Measurements from ENCODE around the gene IPO11.

The IPO11 gene

DNA sequence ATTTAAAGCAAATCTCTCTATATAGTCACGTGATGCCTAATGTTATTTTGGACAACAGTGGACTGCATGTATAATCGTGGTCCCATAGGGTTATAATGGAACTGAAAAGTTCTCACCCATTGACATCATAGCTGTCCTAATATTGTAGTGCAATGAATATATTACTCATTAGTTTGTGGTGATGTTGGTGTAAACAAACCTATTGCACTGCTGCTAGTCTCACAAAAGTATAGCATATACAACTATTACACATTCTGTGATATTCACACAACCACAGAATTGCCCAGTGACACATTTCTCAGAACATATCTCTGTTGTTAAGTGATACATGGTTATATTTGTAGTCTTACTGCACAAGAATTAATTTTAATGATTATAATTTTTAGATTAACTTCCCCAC lies 37.7 kb downstream of the IPO11 start:
- H3K4me1 ChIP-seq (ENCODE audit: control insufficient read depth in 1 of 2, insufficient read depth in 2 of 2, low read length in 2 of 2): no peaks in the 10 kb centered on the region
- peaks cover 16 to 23% of the 10 kb centered on the region in 2 donors for H3K36me3 ChIP-seq (ENCODE audit: control insufficient read depth in 1 of 2, insufficient read depth in 2 of 2, low read length in 2 of 2)
- H3K27me3 ChIP-seq (ENCODE audit: low read depth, low read length): no peaks in the 10 kb centered on the region
- H3K27ac ChIP-seq (ENCODE audit: low read length): no peak overlapping the region
- no peaks in the 10 kb centered on the region for H3K9me3 ChIP-seq (ENCODE audit: control insufficient read depth in 1 of 2, low read length in 2 of 2)
- no peak overlapping the region for H3K4me3 ChIP-seq (ENCODE audit: low read depth in 1 of 2, low read length in 2 of 2)

DNA sequence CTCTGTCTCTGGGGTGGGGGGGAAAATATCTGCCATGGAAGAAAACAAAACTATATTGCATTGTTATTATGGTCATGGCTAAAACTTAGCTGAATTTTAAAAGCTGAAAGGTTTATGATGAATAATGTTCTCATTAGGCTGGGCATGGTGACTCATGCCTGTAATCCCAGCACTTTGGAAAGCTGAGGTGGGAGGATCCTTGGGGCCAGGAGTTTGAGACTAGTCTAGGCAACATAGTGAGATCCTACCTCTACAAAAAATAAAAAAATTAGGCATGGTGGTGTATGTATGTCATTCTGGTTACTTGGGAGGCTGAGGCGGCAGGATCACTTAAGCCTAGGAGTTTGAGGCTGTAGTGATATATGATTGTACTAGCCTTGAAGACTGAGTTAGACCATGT lies 44.5 kb downstream of the IPO11 start:
- H3K27me3 ChIP-seq (ENCODE audit: low read depth, low read length): no peaks in the 10 kb centered on the region
- no peak overlapping the region for H3K4me3 ChIP-seq (ENCODE audit: low read depth in 1 of 2, low read length in 2 of 2)
- H3K27ac ChIP-seq (ENCODE audit: low read length): no peak overlapping the region
- H3K4me1 ChIP-seq (ENCODE audit: control insufficient read depth in 1 of 2, insufficient read depth in 2 of 2, low read length in 2 of 2): no peaks in the 10 kb centered on the region
- peaks cover 7 to 14% of the 10 kb centered on the region in 2 donors for H3K36me3 ChIP-seq (ENCODE audit: control insufficient read depth in 1 of 2, insufficient read depth in 2 of 2, low read length in 2 of 2)
- no peaks in the 10 kb centered on the region for H3K9me3 ChIP-seq (ENCODE audit: control insufficient read depth in 1 of 2, low read length in 2 of 2)

DNA sequence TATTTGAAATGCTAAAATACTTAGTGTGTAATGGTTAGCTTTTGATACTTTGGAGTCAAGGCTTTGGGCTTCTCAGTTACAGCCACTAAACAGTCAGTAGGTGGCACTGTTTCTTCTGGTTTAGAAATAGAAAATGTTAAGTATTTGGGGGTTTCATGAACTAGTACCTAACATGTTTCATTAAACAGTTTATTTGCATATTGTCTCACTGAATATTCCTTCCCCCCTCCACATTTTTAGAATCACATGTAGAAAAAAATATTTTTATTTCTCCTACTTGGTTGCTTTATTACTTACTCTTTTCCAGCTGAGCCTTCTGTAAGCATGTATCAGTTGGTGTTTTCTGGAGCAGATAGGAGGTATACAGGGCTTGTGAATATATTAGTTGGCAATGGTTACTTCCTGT lies 48.0 kb downstream of the IPO11 start:
- Histone ChIP-seq H3K27ac (ENCODE audit: low read length) (no peak overlapping the region), H3K36me3 (ENCODE audit: control insufficient read depth in 1 of 2, insufficient read depth in 2 of 2, low read length in 2 of 2) (peaks cover 0 to 6% of the 10 kb centered on the region in 2 donors), H3K4me1 (ENCODE audit: control insufficient read depth in 1 of 2, insufficient read depth in 2 of 2, low read length in 2 of 2) (no peaks in the 10 kb centered on the region), H3K9me3 (ENCODE audit: control insufficient read depth in 1 of 2, low read length in 2 of 2) (no peaks in the 10 kb centered on the region), H3K27me3 (ENCODE audit: low read depth, low read length) (no peaks in the 10 kb centered on the region), H3K4me3 (ENCODE audit: low read depth in 1 of 2, low read length in 2 of 2) (no peak overlapping the region)

DNA sequence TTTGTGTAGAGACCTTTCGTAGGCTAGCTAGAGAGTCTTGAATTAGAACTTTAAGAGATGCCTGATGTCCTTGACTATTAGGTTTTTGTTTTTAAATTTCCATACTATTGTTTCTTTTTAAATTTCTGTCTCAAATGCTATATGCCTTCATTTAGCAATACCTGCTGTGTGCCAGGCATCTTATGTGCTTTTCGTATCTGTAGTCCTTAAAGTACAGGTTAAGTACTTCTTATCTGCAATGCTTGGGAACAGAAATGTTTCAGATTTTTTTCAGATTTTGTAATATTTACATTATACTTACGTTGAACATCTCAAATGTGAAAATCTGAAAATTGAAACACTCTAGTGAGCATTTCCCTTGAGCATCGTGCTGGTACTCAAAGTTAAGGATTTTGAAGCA lies 49.0 kb downstream of the IPO11 start:
- Histone ChIP-seq H3K9me3 (ENCODE audit: control insufficient read depth in 1 of 2, low read length in 2 of 2) (no peaks in the 10 kb centered on the region), H3K36me3 (ENCODE audit: control insufficient read depth in 1 of 2, insufficient read depth in 2 of 2, low read length in 2 of 2) (no peaks in the 10 kb centered on the region), H3K4me1 (ENCODE audit: control insufficient read depth in 1 of 2, insufficient read depth in 2 of 2, low read length in 2 of 2) (peaks cover 0 to 4% of the 10 kb centered on the region in 2 donors), H3K27me3 (ENCODE audit: low read depth, low read length) (no peaks in the 10 kb centered on the region), H3K4me3 (ENCODE audit: low read depth in 1 of 2, low read length in 2 of 2) (no peak overlapping the region), H3K27ac (ENCODE audit: low read length) (no peak overlapping the region)

DNA sequence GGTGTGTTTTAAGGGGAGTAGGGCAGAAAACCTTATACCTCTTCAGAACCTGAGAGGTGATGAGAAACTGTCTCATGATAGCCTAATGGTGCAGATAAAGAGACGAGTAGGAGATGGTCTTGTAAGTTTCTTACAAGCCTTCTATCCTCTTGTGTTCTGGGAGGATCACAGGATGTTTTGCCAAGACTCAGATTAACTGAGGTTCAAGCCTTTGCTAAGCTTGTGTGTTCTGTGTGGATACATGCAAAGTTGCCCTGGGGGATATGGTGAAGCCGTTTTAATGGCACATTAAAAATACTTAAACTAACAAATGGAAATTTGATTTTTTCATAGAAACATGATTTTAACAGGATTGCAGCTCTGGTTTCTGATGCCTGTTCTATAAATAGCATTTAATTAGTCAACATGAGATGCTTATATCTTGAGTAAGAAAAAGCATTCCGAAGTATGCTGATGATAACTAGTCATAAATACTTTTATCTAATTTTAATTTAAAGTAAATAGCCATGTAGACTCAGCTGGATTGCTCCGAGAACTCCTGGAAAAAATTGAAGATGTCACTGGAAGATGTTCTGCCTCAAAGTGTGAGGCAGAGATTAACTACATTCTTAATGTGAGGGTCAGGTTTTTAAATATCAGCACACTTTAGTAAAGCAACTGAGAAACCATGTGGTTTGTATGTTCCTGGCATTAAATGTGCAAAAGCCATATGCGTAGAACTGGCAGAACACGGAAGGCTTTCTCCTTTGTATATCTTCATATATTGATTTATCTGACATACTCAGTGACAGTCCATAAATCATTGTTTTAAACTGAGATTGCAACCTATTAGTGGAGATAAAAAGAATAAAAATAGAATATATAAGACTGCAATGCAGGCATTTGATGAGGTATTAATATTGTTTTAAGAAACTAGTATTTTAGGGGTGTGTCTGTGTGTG lies 53.7 kb downstream of the IPO11 start:
- Histone ChIP-seq H3K27me3 (ENCODE audit: low read depth, low read length) (no peaks in the 10 kb centered on the region), H3K27ac (ENCODE audit: low read length) (no peak overlapping the region), H3K9me3 (ENCODE audit: control insufficient read depth in 1 of 2, low read length in 2 of 2) (no peaks in the 10 kb centered on the region), H3K4me1 (ENCODE audit: control insufficient read depth in 1 of 2, insufficient read depth in 2 of 2, low read length in 2 of 2) (peaks cover 0 to 6% of the 10 kb centered on the region in 2 donors), H3K36me3 (ENCODE audit: control insufficient read depth in 1 of 2, insufficient read depth in 2 of 2, low read length in 2 of 2) (peaks cover 5 to 7% of the 10 kb centered on the region in 2 donors), H3K4me3 (ENCODE audit: low read depth in 1 of 2, low read length in 2 of 2) (no peak overlapping the region)

DNA sequence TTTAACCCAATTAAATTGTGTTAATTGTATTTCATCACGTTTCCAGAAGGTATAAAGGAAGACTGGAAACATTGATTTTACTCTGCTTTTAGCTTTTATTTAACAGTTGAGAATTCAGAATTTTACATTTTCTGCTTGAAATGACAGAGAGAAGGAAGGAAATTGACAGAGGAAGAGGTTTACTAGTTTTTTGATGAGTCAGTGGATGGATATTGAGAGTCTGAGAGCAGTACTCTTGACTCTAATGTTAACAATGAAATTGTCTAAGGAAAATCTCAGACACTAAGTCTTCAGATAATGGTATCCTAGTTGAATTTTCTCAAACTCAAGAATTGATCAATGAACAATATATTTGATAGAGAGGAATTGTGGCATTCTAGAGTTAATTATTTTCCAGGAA lies 60.6 kb downstream of the IPO11 start:
- H3K36me3 ChIP-seq (ENCODE audit: control insufficient read depth in 1 of 2, insufficient read depth in 2 of 2, low read length in 2 of 2): peaks cover 0 to 2% of the 10 kb centered on the region in 2 donors
- no peaks in the 10 kb centered on the region for H3K4me1 ChIP-seq (ENCODE audit: control insufficient read depth in 1 of 2, insufficient read depth in 2 of 2, low read length in 2 of 2)
- H3K9me3 ChIP-seq (ENCODE audit: control insufficient read depth in 1 of 2, low read length in 2 of 2): no peaks in the 10 kb centered on the region
- no peak overlapping the region for H3K4me3 ChIP-seq (ENCODE audit: low read depth in 1 of 2, low read length in 2 of 2)
- no peak overlapping the region for H3K27ac ChIP-seq (ENCODE audit: low read length)
- H3K27me3 ChIP-seq (ENCODE audit: low read depth, low read length): no peaks in the 10 kb centered on the region

DNA sequence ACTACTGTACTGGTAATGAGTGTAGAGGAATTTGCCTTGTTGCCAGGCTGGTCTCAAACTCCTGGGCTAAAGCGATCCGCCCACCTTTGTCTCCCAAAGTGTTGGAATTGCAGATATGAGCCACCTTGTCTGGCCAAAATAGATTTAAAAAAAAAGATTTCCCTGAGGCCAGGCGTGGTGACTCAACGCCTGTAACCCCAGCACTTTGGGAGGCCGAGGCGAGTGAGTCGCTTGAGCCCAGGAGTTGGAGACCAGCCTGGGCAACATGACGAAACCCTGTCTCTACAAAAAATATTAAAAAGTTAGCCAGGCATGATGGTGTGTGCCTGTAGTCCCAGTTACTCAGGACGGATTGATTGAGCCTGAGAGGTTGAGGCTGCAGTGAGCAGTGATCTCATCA lies 62.5 kb downstream of the IPO11 start:
- H3K4me1 ChIP-seq (ENCODE audit: control insufficient read depth in 1 of 2, insufficient read depth in 2 of 2, low read length in 2 of 2): no peaks in the 10 kb centered on the region
- no peaks in the 10 kb centered on the region for H3K9me3 ChIP-seq (ENCODE audit: control insufficient read depth in 1 of 2, low read length in 2 of 2)
- no peak overlapping the region for H3K27ac ChIP-seq (ENCODE audit: low read length)
- no peaks in the 10 kb centered on the region for H3K36me3 ChIP-seq (ENCODE audit: control insufficient read depth in 1 of 2, insufficient read depth in 2 of 2, low read length in 2 of 2)
- H3K27me3 ChIP-seq (ENCODE audit: low read depth, low read length): no peaks in the 10 kb centered on the region
- H3K4me3 ChIP-seq (ENCODE audit: low read depth in 1 of 2, low read length in 2 of 2): no peak overlapping the region

DNA sequence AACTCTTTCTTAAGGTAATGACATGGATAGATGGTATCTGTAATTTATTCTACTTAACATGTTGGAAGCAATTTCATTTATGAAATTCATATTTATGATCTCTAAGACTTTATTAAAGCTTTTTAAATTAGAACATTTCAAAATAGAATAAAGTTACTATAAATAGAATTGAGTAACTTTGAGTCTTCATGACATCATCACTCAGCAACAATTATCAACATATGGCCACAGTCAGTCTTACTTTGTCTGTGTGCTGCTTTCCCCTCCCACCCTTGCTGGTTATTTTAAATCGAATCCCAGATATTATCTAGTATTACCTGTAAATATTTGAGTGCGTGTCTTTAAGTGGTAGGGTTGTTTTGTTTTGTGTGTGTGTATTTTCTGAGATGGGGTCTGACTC lies 65.2 kb downstream of the IPO11 start:
- H3K36me3 ChIP-seq (ENCODE audit: control insufficient read depth in 1 of 2, insufficient read depth in 2 of 2, low read length in 2 of 2): no peaks in the 10 kb centered on the region
- H3K27ac ChIP-seq (ENCODE audit: low read length): no peak overlapping the region
- no peak overlapping the region for H3K4me3 ChIP-seq (ENCODE audit: low read depth in 1 of 2, low read length in 2 of 2)
- H3K9me3 ChIP-seq (ENCODE audit: control insufficient read depth in 1 of 2, low read length in 2 of 2): no peaks in the 10 kb centered on the region
- H3K4me1 ChIP-seq (ENCODE audit: control insufficient read depth in 1 of 2, insufficient read depth in 2 of 2, low read length in 2 of 2): no peaks in the 10 kb centered on the region
- H3K27me3 ChIP-seq (ENCODE audit: low read depth, low read length): no peaks in the 10 kb centered on the region

DNA sequence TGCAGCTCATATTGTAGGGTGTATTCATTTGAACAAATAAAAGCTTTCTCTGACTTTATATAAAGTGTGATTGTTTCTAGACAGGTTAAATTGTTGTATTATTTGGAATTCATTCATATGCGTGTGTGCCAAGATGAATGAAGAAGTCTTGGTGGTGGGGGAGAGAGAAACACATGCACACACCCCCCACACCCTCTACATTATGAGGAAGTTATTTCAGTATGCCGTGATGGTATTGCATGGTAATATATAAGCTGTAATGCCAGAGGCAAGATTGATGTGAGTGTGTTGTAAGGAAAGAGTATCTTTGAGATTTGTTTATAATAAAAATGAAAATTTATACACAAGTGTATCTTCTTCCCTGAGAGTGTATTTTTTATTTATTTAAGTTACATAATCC lies 71.0 kb downstream of the IPO11 start:
- peaks cover 6 to 12% of the 10 kb centered on the region in 2 donors for H3K36me3 ChIP-seq (ENCODE audit: control insufficient read depth in 1 of 2, insufficient read depth in 2 of 2, low read length in 2 of 2)
- no peaks in the 10 kb centered on the region for H3K4me1 ChIP-seq (ENCODE audit: control insufficient read depth in 1 of 2, insufficient read depth in 2 of 2, low read length in 2 of 2)
- H3K4me3 ChIP-seq (ENCODE audit: low read depth in 1 of 2, low read length in 2 of 2): no peak overlapping the region
- H3K27ac ChIP-seq (ENCODE audit: low read length): no peak overlapping the region
- no peaks in the 10 kb centered on the region for H3K27me3 ChIP-seq (ENCODE audit: low read depth, low read length)
- H3K9me3 ChIP-seq (ENCODE audit: control insufficient read depth in 1 of 2, low read length in 2 of 2): no peaks in the 10 kb centered on the region

DNA sequence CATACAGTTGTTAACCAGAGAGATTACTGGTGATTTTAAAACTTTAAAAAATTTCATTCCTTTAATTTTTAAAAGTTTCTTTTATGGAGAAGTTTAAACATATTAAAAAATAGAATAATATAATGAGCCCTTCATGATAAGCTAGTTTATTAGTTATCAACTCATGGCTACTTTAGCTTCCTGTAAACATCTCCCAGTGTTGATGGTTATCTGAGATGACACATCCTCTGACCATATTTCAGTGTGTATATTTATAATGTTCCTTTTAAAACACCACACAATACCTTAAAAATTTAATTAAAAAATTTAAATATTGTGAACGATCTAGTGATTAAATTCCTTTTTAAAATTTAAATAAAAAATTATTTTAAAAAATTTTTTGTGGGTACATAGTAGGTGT lies 74.1 kb downstream of the IPO11 start:
- H3K27ac ChIP-seq (ENCODE audit: low read length): no peak overlapping the region
- H3K9me3 ChIP-seq (ENCODE audit: control insufficient read depth in 1 of 2, low read length in 2 of 2): no peaks in the 10 kb centered on the region
- peaks cover 6 to 19% of the 10 kb centered on the region in 2 donors for H3K36me3 ChIP-seq (ENCODE audit: control insufficient read depth in 1 of 2, insufficient read depth in 2 of 2, low read length in 2 of 2)

DNA sequence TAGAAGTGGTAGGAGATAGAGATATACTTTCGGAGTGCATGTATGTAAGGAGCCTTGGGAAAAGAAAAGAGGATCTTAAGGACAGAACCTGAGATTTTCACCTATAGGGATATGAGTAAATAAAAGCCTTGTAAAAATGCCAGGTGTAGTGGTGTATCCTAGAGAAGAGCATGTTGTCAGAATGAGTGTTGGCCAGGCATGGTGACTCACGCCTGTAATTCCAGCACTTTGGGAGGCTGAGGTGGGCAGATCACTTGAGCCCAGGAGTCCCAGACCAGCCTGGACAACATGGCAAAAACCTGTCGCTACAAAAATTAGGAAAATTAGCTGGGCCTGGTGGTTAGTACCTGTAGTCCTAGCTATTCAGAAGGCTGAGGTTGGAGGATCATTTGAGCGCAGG lies 76.0 kb downstream of the IPO11 start:
- no peaks in the 10 kb centered on the region for H3K4me1 ChIP-seq (ENCODE audit: control insufficient read depth in 1 of 2, insufficient read depth in 2 of 2, low read length in 2 of 2)
- H3K36me3 ChIP-seq (ENCODE audit: control insufficient read depth in 1 of 2, insufficient read depth in 2 of 2, low read length in 2 of 2): peaks cover 11 to 16% of the 10 kb centered on the region in 2 donors
- no peaks in the 10 kb centered on the region for H3K9me3 ChIP-seq (ENCODE audit: control insufficient read depth in 1 of 2, low read length in 2 of 2)
- no peak overlapping the region for H3K4me3 ChIP-seq (ENCODE audit: low read depth in 1 of 2, low read length in 2 of 2)
- no peaks in the 10 kb centered on the region for H3K27me3 ChIP-seq (ENCODE audit: low read depth, low read length)
- H3K27ac ChIP-seq (ENCODE audit: low read length): no peak overlapping the region

More for the DNA sequence above, 74.1 kb downstream of the IPO11 start:
- no peaks in the 10 kb centered on the region for H3K27me3 ChIP-seq (ENCODE audit: low read depth, low read length)
- no peaks in the 10 kb centered on the region for H3K4me1 ChIP-seq (ENCODE audit: control insufficient read depth in 1 of 2, insufficient read depth in 2 of 2, low read length in 2 of 2)
- H3K4me3 ChIP-seq (ENCODE audit: low read depth in 1 of 2, low read length in 2 of 2): no peak overlapping the region

DNA sequence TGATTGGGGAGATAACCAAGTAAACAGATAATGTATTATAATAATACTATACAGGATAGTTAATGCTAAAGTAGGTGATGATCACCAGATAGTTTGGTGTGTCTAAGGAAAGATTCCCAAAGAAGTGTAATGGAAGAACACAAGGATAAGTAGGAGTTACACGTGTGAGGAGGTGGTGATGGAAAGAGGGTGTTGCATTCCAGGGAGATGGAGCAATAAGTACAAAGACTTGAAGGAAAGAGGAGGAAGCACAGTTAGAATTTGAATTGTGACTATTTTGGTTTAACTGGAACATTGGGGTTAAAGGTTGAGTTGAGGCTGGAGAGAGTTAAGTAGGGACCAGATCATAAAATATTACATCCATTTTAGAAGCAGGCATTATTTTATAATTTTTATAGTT lies 76.9 kb downstream of the IPO11 start:
- Histone ChIP-seq H3K4me3 (ENCODE audit: low read depth in 1 of 2, low read length in 2 of 2) (no peak overlapping the region), H3K4me1 (ENCODE audit: control insufficient read depth in 1 of 2, insufficient read depth in 2 of 2, low read length in 2 of 2) (no peaks in the 10 kb centered on the region), H3K27ac (ENCODE audit: low read length) (no peak overlapping the region), H3K27me3 (ENCODE audit: low read depth, low read length) (no peaks in the 10 kb centered on the region), H3K36me3 (ENCODE audit: control insufficient read depth in 1 of 2, insufficient read depth in 2 of 2, low read length in 2 of 2) (peaks cover 12 to 14% of the 10 kb centered on the region in 2 donors), H3K9me3 (ENCODE audit: control insufficient read depth in 1 of 2, low read length in 2 of 2) (no peaks in the 10 kb centered on the region)
